HL-60 (cell line): Measurements from ENCODE around the gene APEH.

ENCODE experiments used
- DNase-seq, 2 experiments: peaks; one replicate each; pipeline ENCODE4 v3.0.0-alpha.2; 2010 to 2020; ENCODE audit warnings: low read depth in 1 of 2, low spot score in 1 of 2
- H3K27ac ChIP-seq: fragments of 250-450 bp; sonication (Bioruptor Pico); replicated peaks from 2 replicates; pipeline ENCODE4 v1.5.1; 2020; ENCODE audit warnings: mild to moderate bottlenecking, moderate library complexity
- H3K27me3 ChIP-seq: fragments of 250-450 bp; sonication (Bioruptor Pico); 2 replicates; pipeline ENCODE4 v1.5.1; 2021; ENCODE audit warnings: mild to moderate bottlenecking, moderate library complexity; ENCODE audit not compliant: insufficient read depth, poor library complexity, severe bottlenecking
- H3K4me3 ChIP-seq: replicated peaks from 2 replicates; pipeline ENCODE4 v1.5.1; 2011; ENCODE audit warnings: mild to moderate bottlenecking, control low read depth, low read length; ENCODE audit not compliant: insufficient read depth
- GABPA ChIP-seq: IDR thresholded peaks from 2 replicates; pipeline ENCODE4 v1.6.1; 2012; ENCODE audit warnings: low read depth
- POLR2AphosphoS5 ChIP-seq: IDR thresholded peaks from 2 replicates; pipeline ENCODE4 v1.6.1; 2012; ENCODE audit warnings: low read depth
- SPI1 ChIP-seq: IDR thresholded peaks from 2 replicates; pipeline ENCODE4 v1.6.1; 2012; ENCODE audit warnings: low read depth, mild to moderate bottlenecking, borderline replicate concordance
- TF ChIP-seq, protein P1 (sequence below): IDR thresholded peaks from 2 replicates; pipeline ENCODE4 v1.6.1; 2012; ENCODE audit warnings: low read depth; ENCODE audit not compliant: insufficient replicate concordance
- TF ChIP-seq, protein P2 (sequence below): IDR thresholded peaks from one replicate; pipeline ENCODE4 v1.5.1; 2011; ENCODE audit warnings: low read length, control low read depth, inconsistent platforms; ENCODE audit not compliant: insufficient read depth

Gene APEH

DNA sequence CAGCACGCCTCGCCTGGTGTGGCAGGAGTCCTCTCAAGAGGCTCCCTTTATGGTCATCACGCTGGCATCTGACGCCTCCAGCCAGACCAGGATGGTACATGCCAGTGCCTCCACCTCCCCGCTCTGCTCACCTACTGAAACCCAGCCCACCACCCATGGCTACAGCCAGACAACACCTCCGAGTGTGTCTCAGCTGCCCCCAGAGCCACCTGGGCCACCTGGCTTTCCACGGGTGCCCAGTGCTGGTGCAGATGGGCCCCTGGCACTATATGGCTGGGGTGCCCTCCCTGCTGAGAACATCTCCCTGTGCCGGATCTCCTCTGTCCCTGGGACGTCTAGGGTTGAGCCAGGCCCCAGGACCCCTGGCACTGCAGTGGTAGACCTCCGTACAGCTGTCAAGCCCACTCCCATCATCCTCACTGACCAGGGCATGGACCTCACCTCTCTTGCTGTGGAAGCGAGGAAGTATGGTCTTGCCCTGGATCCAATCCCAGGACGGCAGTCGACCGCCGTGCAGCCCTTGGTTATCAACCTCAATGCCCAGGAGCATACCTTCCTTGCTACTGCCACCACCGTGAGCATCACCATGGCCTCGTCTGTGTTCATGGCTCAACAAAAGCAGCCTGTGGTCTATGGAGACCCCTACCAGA, 19.9 kb upstream of the APEH start:
- TF ChIP-seq, protein P1, sequence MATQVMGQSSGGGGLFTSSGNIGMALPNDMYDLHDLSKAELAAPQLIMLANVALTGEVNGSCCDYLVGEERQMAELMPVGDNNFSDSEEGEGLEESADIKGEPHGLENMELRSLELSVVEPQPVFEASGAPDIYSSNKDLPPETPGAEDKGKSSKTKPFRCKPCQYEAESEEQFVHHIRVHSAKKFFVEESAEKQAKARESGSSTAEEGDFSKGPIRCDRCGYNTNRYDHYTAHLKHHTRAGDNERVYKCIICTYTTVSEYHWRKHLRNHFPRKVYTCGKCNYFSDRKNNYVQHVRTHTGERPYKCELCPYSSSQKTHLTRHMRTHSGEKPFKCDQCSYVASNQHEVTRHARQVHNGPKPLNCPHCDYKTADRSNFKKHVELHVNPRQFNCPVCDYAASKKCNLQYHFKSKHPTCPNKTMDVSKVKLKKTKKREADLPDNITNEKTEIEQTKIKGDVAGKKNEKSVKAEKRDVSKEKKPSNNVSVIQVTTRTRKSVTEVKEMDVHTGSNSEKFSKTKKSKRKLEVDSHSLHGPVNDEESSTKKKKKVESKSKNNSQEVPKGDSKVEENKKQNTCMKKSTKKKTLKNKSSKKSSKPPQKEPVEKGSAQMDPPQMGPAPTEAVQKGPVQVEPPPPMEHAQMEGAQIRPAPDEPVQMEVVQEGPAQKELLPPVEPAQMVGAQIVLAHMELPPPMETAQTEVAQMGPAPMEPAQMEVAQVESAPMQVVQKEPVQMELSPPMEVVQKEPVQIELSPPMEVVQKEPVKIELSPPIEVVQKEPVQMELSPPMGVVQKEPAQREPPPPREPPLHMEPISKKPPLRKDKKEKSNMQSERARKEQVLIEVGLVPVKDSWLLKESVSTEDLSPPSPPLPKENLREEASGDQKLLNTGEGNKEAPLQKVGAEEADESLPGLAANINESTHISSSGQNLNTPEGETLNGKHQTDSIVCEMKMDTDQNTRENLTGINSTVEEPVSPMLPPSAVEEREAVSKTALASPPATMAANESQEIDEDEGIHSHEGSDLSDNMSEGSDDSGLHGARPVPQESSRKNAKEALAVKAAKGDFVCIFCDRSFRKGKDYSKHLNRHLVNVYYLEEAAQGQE, result no peak
- TF ChIP-seq, protein P2, sequence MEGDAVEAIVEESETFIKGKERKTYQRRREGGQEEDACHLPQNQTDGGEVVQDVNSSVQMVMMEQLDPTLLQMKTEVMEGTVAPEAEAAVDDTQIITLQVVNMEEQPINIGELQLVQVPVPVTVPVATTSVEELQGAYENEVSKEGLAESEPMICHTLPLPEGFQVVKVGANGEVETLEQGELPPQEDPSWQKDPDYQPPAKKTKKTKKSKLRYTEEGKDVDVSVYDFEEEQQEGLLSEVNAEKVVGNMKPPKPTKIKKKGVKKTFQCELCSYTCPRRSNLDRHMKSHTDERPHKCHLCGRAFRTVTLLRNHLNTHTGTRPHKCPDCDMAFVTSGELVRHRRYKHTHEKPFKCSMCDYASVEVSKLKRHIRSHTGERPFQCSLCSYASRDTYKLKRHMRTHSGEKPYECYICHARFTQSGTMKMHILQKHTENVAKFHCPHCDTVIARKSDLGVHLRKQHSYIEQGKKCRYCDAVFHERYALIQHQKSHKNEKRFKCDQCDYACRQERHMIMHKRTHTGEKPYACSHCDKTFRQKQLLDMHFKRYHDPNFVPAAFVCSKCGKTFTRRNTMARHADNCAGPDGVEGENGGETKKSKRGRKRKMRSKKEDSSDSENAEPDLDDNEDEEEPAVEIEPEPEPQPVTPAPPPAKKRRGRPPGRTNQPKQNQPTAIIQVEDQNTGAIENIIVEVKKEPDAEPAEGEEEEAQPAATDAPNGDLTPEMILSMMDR, result no peak
- TF ChIP-seq GABPA, result no peak
- TF ChIP-seq POLR2AphosphoS5, result no peak
- TF ChIP-seq SPI1, result no peak
- Histone ChIP-seq H3K27me3 (no peaks in the 10 kb centered on the region), H3K27ac (no peak overlapping the region), H3K4me3 (no peak overlapping the region)
- DNase-seq, result no peak

DNA sequence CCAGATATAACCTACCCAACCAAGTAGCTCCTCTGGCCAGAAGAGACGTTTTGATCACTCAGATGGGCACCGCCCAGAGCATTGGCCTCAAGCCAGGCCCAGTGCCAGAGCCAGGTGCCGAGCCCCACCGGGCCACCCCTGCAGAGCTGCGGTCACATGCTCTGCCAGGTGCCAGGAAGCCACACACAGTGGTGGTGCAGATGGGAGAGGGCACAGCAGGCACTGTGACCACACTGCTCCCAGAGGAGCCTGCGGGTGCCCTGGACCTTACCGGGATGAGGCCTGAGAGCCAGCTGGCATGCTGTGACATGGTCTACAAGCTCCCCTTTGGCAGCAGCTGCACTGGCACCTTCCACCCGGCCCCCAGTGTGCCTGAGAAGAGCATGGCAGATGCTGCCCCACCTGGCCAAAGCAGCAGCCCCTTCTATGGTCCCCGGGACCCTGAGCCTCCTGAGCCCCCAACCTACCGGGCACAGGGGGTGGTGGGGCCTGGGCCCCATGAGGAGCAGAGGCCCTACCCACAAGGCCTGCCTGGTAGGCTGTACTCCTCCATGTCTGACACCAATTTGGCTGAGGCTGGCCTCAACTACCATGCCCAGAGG, 19.1 kb upstream of the APEH start:
- no peak for DNase-seq
- no peaks in the 10 kb centered on the region for H3K27me3 ChIP-seq
- H3K27ac ChIP-seq, result no peak overlapping the region
- no peak for TF ChIP-seq POLR2AphosphoS5
- TF ChIP-seq, protein P1, result no peak
- TF ChIP-seq, protein P2, result no peak
- TF ChIP-seq SPI1, result no peak
- no peak for TF ChIP-seq GABPA
- H3K4me3 ChIP-seq, result no peak overlapping the region

DNA sequence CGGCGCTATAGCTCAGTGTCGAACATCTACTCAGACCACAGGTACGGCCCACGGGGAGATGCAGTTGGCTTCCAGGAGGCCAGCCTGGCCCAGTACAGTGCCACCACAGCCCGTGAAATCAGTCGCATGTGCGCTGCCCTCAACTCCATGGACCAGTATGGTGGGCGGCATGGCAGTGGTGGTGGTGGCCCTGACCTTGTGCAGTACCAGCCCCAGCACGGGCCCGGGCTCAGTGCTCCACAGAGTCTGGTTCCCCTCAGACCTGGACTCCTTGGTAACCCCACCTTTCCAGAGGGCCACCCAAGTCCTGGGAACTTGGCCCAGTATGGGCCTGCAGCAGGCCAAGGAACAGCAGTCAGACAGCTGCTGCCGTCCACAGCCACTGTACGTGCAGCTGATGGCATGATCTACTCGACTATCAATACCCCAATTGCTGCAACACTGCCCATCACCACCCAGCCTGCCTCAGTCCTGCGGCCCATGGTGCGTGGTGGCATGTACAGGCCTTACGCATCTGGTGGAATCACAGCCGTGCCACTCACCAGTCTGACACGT, 18.3 kb upstream of the APEH start:
- no peak for DNase-seq
- TF ChIP-seq, protein P2, result no peak
- TF ChIP-seq, protein P1, result no peak
- no peak for TF ChIP-seq POLR2AphosphoS5
- no peak for TF ChIP-seq GABPA
- TF ChIP-seq SPI1, result no peak
- no peak overlapping the region for H3K27ac ChIP-seq

More for the DNA sequence above, 18.3 kb upstream of the APEH start:
- Histone ChIP-seq H3K4me3 (no peak overlapping the region), H3K27me3 (no peaks in the 10 kb centered on the region)
